Pancreas (tissue), 10 donors: ENCODE measurements around the gene EFEMP2. TPM values are rescaled to one million over a fixed set of nuclear protein-coding genes. Genes with fewer than 3 reads are reported as not detected.

ENCODE experiments used
- ATAC-seq, 4 donors: fragments of 200-7000 bp; cut with Tn5 transposase; one replicate each; pipeline versions ENCODE4 v1.8.0 to v1.9.1; 2020; ENCODE audit warnings: mild to moderate bottlenecking in 4 of 4, moderate library complexity in 4 of 4
- DNase-seq, 6 donors: peaks; one replicate each; pipeline ENCODE4 v3.0.0-alpha.2; 2020
- FAIRE-seq: peaks from 2 replicates; lab custom pipeline; 2012; peaks lifted over from hg19 to GRCh38; lab: Jason Lieb, UNC
- H3K27ac ChIP-seq, 4 donors: fragments of 200-600 bp; sonication (generic); 1 replicate in 3 of 4; 2 replicates in 1 of 4; pipeline versions ENCODE4 v1.5.0 to v1.8.0; 2020
- H3K27me3 ChIP-seq, 4 donors: fragments of 200-600 bp; one replicate each; pipeline ENCODE4 v1.8.0; 2021
- H3K36me3 ChIP-seq, 3 donors: fragments of 200-600 bp; sonication (generic) in 1 of 3; one replicate each; pipeline versions ENCODE4 v1.5.0 to v1.8.0; 2020 to 2021
- H3K4me1 ChIP-seq, 3 donors: fragments of 200-600 bp; one replicate each; pipeline ENCODE4 v1.8.0; 2021
- H3K4me3 ChIP-seq, 4 donors: fragments of 200-600 bp; sonication (generic) in 2 of 4; one replicate each; pipeline versions ENCODE4 v1.5.0 to v1.8.0; 2020 to 2021
- H3K9me3 ChIP-seq, 4 donors: fragments of 200-600 bp; one replicate each; pipeline ENCODE4 v1.8.0; 2021
- WGBS, 2 donors: extraction: QIAGEN DNeasy Blood & Tissue Kit; methylation state at CpG; one replicate each; pipeline ENCODE4 v1.1.7; 2013; 5-methylcytosine and 5-hydroxymethylcytosine counted together
- intact Hi-C, 3 donors: fragments of 100-400 bp; cut with DNase I; formaldehyde crosslinking; loops; one replicate each; pipeline versions ENCODE4 v1.11.1 to v1.14.2; 2022
- polyA plus RNA-seq, 2 donors: library from polyadenylated mRNA; stranded (reverse); fragments of 200-250 nt; gene quantifications; one replicate each; pipeline ENCODE4 v1.2.3, GENCODE V29; 2013
- total RNA-seq, 6 donors: library from RNA; stranded (reverse); fragmentation: NEBNext Ultra II Directional in 4 of 6; extraction: Animal tissue kit (Norgen Biotek cat#: 25700) in 4 of 6; gene quantifications; one replicate each; pipeline versions ENCODE4 v1.2.1 to v1.2.4, GENCODE V29; 2021 to 2023
- TF ChIP-seq, protein P1 (sequence below), 4 donors: fragments of 200-600 bp; sonication (generic) in 3 of 4; IDR thresholded peaks; one replicate each; pipeline versions ENCODE4 v1.5.0 to v1.8.0; 2021; ENCODE audit warnings: antibody characterized with exemption in 4 of 4
- donor health status: healthy with polysubstance abuse.
- donor health status: DM: no; HTN: no; CAD: no; lungs with moderate emphysema.
- donor health status: DM: no; HTN: no; CAD: no.
- donor health status: control.
- donor health status: control.
- donor health status: Bipolar disorder and iron deficiency.
- donor health status: DM: yes; HTN: yes; CAD: no.
- donor health status: DM: no; HTN: no; CAD: no.
- donor health status: DM: no; HTN: no; CAD: no.
- donor health status: DM: yes; HTN: yes; CAD: no.

EFEMP2 gene
- total RNA-seq, result 10 to 100 TPM; 11.3 to 40.6 (median 14.9) TPM
- 10 to 100 TPM; 38.3 to 51.0 TPM for polyA plus RNA-seq

DNA sequence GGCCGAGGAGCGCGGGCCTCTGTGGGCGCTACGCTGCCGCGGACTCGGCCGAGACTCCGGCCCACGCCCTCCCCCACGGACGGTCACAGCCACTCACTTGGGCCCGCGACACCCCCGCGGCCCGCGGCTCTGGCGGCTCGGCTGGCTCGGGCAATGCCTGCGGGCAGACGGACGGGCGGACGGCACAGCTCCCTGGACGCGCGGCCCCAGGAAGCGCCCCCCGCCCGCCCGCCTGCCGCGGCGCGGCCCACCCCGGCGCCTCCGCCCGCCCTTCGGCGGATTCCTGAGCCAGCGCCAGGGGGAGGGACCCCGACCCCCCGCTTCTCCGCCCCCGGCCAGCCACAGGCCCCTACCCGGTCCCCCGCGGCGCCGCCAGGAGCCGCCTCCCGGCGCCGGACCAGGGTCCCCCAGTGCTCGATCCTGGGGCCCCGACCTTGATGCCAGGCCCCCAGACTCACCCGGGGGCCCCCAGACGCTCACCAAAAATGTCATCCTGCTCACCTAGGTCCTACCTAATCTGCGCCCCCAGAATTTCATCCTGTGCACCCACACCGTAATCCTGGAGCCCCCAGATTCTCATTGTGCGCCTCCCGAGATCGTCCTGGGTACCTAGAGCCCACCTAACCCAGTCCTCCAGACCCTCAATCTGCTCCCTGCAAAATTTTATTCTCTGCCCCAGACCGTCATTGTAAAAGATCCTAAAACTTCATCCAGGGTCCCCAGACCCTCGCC lies at the start of gene EFEMP2:
EFEMP2 (minus strand) TSS at position 215 of the 732 bp plus-strand sequence. CDS start 446 bp downstream, outside the sequence.
- DNase-seq (peak in 2 of 6 donors; percentile 66 to 76), FAIRE-seq (no peak), ATAC-seq (peak; percentile 6 to 15 (median 10))
- no peaks in the 10 kb centered on the region for H3K36me3 ChIP-seq
- H3K4me1 ChIP-seq, result no peaks in the 10 kb centered on the region
- H3K4me3 ChIP-seq, result peak within 1 kb of the TSS; percentile 7 to 39 (median 31)
- 4 to 5% methylated on average over 35 to 69 of the region's 69 CpGs for WGBS, 2 donors
- intact Hi-C loops, result no loop called here
- no peaks in the 10 kb centered on the region for H3K27me3 ChIP-seq
- H3K27ac ChIP-seq, result peak within 1 kb of the TSS; percentile 46 to 73 (median 54)
- no peaks in the 10 kb centered on the region for H3K9me3 ChIP-seq
- TF ChIP-seq, protein P1, sequence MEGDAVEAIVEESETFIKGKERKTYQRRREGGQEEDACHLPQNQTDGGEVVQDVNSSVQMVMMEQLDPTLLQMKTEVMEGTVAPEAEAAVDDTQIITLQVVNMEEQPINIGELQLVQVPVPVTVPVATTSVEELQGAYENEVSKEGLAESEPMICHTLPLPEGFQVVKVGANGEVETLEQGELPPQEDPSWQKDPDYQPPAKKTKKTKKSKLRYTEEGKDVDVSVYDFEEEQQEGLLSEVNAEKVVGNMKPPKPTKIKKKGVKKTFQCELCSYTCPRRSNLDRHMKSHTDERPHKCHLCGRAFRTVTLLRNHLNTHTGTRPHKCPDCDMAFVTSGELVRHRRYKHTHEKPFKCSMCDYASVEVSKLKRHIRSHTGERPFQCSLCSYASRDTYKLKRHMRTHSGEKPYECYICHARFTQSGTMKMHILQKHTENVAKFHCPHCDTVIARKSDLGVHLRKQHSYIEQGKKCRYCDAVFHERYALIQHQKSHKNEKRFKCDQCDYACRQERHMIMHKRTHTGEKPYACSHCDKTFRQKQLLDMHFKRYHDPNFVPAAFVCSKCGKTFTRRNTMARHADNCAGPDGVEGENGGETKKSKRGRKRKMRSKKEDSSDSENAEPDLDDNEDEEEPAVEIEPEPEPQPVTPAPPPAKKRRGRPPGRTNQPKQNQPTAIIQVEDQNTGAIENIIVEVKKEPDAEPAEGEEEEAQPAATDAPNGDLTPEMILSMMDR (IDR thresholded peaks at IDR 0.05), result no peak

DNA sequence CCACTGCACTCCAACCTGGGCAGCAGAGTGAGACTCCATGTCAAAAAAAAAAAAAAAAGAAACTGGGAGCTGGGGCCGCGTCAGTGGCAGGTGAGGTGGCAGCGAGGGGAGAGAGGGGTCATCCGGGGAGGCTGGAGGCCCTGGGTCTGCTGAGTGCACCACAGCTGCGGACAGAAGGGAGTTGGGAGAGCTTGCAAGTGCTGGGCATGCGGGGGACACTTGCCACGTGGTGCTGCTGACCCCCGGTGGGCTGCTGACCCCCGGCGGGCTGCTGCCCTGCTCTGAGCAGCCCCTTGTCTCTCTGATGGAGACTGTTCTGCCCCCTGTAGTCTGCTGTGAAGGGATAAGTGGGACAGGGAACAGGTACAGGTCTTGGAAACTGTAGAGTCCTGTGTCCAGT lies 49.3 kb upstream of the EFEMP2 start:
- DNase-seq (no peak), ATAC-seq (no peak), FAIRE-seq (no peak)
- intact Hi-C loops, result no loop called here
- Histone ChIP-seq H3K27ac (no peak overlapping the region), H3K36me3 (no peaks in the 10 kb centered on the region), H3K4me1 (peaks cover 0 to 17% (median 12%) of the 10 kb centered on the region in 3 donors), H3K27me3 (no peaks in the 10 kb centered on the region), H3K9me3 (no peaks in the 10 kb centered on the region), H3K4me3 (no peak overlapping the region)
- WGBS, 2 donors, result 90 to 95% methylated on average over 10 of the region's 10 CpGs
- TF ChIP-seq, protein P1 (IDR thresholded peaks at IDR 0.05), result no peak

DNA sequence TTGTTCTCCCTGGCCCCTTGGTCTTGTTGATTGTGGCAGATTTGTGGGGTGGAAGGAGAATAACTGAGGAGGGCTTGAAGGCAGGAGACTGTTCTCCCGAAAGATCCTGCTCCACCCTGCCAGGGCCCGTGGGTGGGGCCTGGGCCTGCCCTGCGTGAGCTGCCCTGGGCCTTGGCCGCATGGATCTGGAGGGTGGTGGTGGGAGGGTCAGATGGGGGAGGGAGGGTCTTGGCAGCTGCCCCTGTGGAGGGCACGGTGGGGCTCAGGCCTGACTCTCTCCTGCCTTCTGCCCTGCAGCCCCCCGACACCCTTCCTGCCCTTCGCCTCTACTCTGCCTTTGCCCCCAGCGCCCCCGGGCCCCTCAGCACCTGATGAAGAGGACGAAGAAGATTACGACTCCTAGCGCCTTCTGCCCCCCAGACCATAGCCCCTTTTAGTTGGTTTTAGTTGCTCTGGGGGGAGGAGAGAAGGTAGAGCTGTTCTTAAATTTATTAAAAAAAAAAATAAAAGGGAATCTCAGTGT lies 48.5 kb upstream of the EFEMP2 start:
- ATAC-seq, result no peak
- peak in 1 of 6 donors; percentile 50 for DNase-seq
- Histone ChIP-seq H3K27me3 (no peaks in the 10 kb centered on the region), H3K4me3 (no peak overlapping the region), H3K27ac (no peak overlapping the region), H3K36me3 (no peaks in the 10 kb centered on the region), H3K4me1 (peaks cover 0 to 20% (median 12%) of the 10 kb centered on the region in 3 donors), H3K9me3 (no peaks in the 10 kb centered on the region)
- intact Hi-C loops, result no loop called here
- TF ChIP-seq, protein P1 (IDR thresholded peaks at IDR 0.05), result no peak
- FAIRE-seq, result no peak
- WGBS, 2 donors, result 85 to 92% methylated on average over 12 of the region's 12 CpGs

- no peaks in the 10 kb centered on the region for H3K36me3 ChIP-seq
- H3K4me3 ChIP-seq, result peak overlapping the region; percentile 89 to 98 (median 96)
- 50 to 59% methylated on average over 15 of the region's 15 CpGs for WGBS, 2 donors
- TF ChIP-seq, protein P1 (IDR thresholded peaks at IDR 0.05), result no peak
- H3K4me1 ChIP-seq, result peaks cover 0 to 25% (median 12%) of the 10 kb centered on the region in 3 donors
- H3K9me3 ChIP-seq, result no peaks in the 10 kb centered on the region
- no peak for FAIRE-seq
- no peak for ATAC-seq
- H3K27me3 ChIP-seq, result no peaks in the 10 kb centered on the region
- peak in 4 of 6 donors; percentile 37 to 81 (median 50) for DNase-seq
- intact Hi-C loops, result no loop called here
- H3K27ac ChIP-seq, result no peak overlapping the region
Observed at GRCh38 chr11:65920372-65920802, 47.8 kb upstream of the EFEMP2 start.
